ENCODE results near the gene MED31. TPM values are rescaled to one million over a fixed set of nuclear protein-coding genes. Genes with fewer than 3 reads are reported as not detected.

MED31 gene
- total and polyA plus RNA-seq, 2 donors from 2014 or later: 15.9 to 21.0 TPM

DNA sequence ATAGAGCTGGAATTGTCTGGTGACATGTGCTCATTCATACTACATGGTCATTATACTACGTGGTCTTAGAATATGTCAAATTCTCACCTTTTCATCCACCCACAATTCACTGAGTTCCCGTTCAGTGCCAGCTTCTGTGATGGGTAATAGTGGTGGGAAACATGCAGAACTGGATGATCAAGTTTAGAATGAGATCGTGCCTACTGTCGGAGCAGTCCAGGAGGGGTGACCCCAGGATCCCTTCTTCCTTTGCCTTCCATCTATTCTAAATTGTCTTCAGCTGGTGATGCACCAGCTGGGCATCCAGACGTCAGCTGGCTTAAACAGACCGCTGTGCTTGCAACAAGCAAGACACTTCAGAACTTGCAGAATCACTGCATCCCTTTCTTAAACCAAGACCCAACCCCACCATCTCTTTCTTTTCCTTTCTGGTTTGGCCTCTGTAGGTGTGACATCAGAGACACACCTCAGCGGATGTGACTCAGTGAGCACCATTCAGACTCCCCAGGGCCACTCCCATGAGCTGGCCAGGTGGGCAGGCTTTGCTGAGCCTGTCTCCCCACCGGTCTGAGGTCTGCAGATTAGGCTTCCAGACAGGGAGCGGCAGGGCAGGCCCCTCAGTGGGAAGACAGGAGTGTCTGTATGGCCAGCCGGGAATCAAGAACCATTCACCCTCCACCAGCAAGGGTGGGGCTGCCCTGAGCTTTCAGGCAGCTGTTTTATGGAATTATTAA is 18.2 kb upstream of the MED31 start:
- no peaks in the 10 kb centered on the region for H3K27me3 ChIP-seq (ENCODE audit: control insufficient read depth, insufficient read depth, low read length)
- intact Hi-C loops (cut with DNase I): loop anchor here (10.0 kb wide), 2 partner anchors 155 to 335 kb away; no protein-coding TSS in a partner anchor
- TF ChIP-seq, protein P1, sequence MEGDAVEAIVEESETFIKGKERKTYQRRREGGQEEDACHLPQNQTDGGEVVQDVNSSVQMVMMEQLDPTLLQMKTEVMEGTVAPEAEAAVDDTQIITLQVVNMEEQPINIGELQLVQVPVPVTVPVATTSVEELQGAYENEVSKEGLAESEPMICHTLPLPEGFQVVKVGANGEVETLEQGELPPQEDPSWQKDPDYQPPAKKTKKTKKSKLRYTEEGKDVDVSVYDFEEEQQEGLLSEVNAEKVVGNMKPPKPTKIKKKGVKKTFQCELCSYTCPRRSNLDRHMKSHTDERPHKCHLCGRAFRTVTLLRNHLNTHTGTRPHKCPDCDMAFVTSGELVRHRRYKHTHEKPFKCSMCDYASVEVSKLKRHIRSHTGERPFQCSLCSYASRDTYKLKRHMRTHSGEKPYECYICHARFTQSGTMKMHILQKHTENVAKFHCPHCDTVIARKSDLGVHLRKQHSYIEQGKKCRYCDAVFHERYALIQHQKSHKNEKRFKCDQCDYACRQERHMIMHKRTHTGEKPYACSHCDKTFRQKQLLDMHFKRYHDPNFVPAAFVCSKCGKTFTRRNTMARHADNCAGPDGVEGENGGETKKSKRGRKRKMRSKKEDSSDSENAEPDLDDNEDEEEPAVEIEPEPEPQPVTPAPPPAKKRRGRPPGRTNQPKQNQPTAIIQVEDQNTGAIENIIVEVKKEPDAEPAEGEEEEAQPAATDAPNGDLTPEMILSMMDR (IDR thresholded peaks at IDR 0.05; ENCODE audit: borderline replicate concordance, extremely low read depth, insufficient read depth): no peak
- no peak overlapping the region for H3K4me3 ChIP-seq (ENCODE audit: low read length in 3 of 3)
- H3K4me1 ChIP-seq (ENCODE audit: control insufficient read depth in 2 of 3, insufficient read depth in 2 of 3, low read depth in 1 of 3, low read length in 3 of 3): no peaks in the 10 kb centered on the region
- FAIRE-seq (no peak), DNase-seq (no peak)
- H3K27ac ChIP-seq (ENCODE audit: low read depth in 2 of 2, low read length in 2 of 2): no peak overlapping the region
- no peak overlapping the region for H3K9ac ChIP-seq (ENCODE audit: low read length in 3 of 3)
- no peaks in the 10 kb centered on the region for H3K9me3 ChIP-seq (ENCODE audit: control insufficient read depth in 2 of 3, insufficient read depth in 1 of 3, low read length in 3 of 3)
- no peaks in the 10 kb centered on the region for H3K36me3 ChIP-seq (ENCODE audit: control insufficient read depth in 2 of 3, insufficient read depth in 3 of 3, low read length in 3 of 3)

DNA sequence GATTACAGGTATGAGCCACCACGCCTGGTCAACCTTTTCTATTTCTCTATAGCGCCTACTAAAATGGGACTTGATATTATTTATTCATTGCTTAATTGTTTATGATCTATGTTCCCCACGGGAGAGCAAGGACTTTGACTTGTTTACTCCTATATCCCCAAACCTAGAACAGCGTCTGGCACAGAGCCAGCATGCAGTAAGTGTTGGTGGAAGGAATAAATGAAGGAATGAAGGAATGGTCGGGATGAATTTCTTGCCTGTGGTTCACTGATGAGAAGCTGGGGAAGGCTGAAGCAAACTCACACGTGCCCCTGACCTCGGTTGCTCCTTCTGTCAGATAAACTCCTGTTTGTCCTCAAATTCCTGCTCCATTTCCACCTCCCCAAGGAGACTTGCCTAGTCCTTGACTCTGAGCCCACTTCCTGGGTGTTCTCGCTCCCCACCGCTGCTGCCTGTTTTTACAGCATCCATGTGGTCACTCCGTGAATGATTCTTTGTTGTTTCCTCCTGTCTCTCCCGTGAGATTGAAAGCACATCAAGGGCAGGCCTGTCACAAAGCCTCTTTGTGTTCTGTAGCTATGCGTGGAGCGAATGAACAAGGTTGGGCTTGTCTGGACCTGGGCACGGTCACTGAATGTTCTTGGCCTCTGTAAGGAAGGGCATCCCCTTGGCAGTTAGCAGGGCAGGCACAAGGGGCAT is 17.5 kb upstream of the MED31 start:
- Histone ChIP-seq H3K27ac (ENCODE audit: low read depth in 2 of 2, low read length in 2 of 2) (no peak overlapping the region), H3K9me3 (ENCODE audit: control insufficient read depth in 2 of 3, insufficient read depth in 1 of 3, low read length in 3 of 3) (no peaks in the 10 kb centered on the region), H3K4me3 (ENCODE audit: low read length in 3 of 3) (no peak overlapping the region), H3K9ac (ENCODE audit: low read length in 3 of 3) (no peak overlapping the region), H3K36me3 (ENCODE audit: control insufficient read depth in 2 of 3, insufficient read depth in 3 of 3, low read length in 3 of 3) (no peaks in the 10 kb centered on the region), H3K27me3 (ENCODE audit: control insufficient read depth, insufficient read depth, low read length) (no peaks in the 10 kb centered on the region), H3K4me1 (ENCODE audit: control insufficient read depth in 2 of 3, insufficient read depth in 2 of 3, low read depth in 1 of 3, low read length in 3 of 3) (no peaks in the 10 kb centered on the region)
- DNase-seq (no peak), FAIRE-seq (no peak)
- intact Hi-C loops (cut with DNase I): no loop called here
- TF ChIP-seq, protein P1 (IDR thresholded peaks at IDR 0.05; ENCODE audit: borderline replicate concordance, extremely low read depth, insufficient read depth): no peak

DNA sequence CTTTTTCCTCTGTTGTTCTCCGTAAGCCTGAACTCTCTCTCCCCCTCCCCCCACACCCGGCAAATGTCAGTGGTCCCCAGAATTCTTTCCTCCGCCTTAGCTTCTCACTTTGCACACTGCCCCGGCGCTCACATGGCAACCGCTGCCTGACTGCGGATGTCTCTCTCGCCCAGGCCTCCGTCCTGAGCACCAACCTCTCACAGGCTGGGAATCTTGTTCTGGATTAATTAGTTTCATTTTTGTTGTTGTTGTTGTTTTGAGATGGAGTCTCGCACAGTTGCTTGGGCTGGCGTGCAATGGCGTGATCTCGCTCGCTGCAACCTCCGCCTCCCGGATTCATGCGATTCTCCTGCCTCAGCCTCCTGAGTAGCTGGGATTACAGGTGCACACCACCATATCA is 16.8 kb upstream of the MED31 start:
- no peaks in the 10 kb centered on the region for H3K36me3 ChIP-seq (ENCODE audit: control insufficient read depth in 2 of 3, insufficient read depth in 3 of 3, low read length in 3 of 3)
- DNase-seq: no peak
- no peak overlapping the region for H3K9ac ChIP-seq (ENCODE audit: low read length in 3 of 3)
- FAIRE-seq: no peak
- TF ChIP-seq, protein P1 (IDR thresholded peaks at IDR 0.05; ENCODE audit: borderline replicate concordance, extremely low read depth, insufficient read depth): no peak
- no peak overlapping the region for H3K4me3 ChIP-seq (ENCODE audit: low read length in 3 of 3)
- no peak overlapping the region for H3K27ac ChIP-seq (ENCODE audit: low read depth in 2 of 2, low read length in 2 of 2)
- no peaks in the 10 kb centered on the region for H3K4me1 ChIP-seq (ENCODE audit: control insufficient read depth in 2 of 3, insufficient read depth in 2 of 3, low read depth in 1 of 3, low read length in 3 of 3)
- intact Hi-C loops (cut with DNase I): no loop called here
- no peaks in the 10 kb centered on the region for H3K27me3 ChIP-seq (ENCODE audit: control insufficient read depth, insufficient read depth, low read length)
- H3K9me3 ChIP-seq (ENCODE audit: control insufficient read depth in 2 of 3, insufficient read depth in 1 of 3, low read length in 3 of 3): no peaks in the 10 kb centered on the region

Measured in kidney (tissue), 14 donors.